DND-41 (cell line): Measurements from ENCODE around the gene MAPKAPK2.

Experiments used
- ATAC-seq: fragments of 200-7000 bp; cut with Tn5 transposase; 3 replicates; pipeline ENCODE4 v1.9.1; 2021; ENCODE audit warnings: low read depth; ENCODE audit not compliant: insufficient read depth
- DNase-seq: peaks from one replicate; pipeline ENCODE4 v3.0.0-alpha.2; 2020
- H2AFZ ChIP-seq: 2 replicates; pipeline ENCODE4 v1.6.0; 2012; ENCODE audit warnings: low read depth, low read length
- H3K27ac ChIP-seq: 2 replicates; pipeline ENCODE4 v1.5.1; 2012; ENCODE audit warnings: low read length, inconsistent platforms
- H3K27me3 ChIP-seq: fragments of 200-600 bp; sonication (generic); 2 replicates; pipeline ENCODE4 v1.6.0; 2012; ENCODE audit warnings: low read length, mild to moderate bottlenecking, inconsistent platforms; ENCODE audit not compliant: insufficient read depth, poor library complexity
- H3K36me3 ChIP-seq: 2 replicates; pipeline ENCODE4 v1.5.1; 2012; ENCODE audit warnings: low read length, inconsistent platforms; ENCODE audit not compliant: insufficient read depth
- H3K4me1 ChIP-seq: 2 replicates; pipeline ENCODE4 v1.5.1; 2012; ENCODE audit warnings: mild to moderate bottlenecking, low read length; ENCODE audit not compliant: insufficient read depth
- H3K4me2 ChIP-seq: 2 replicates; pipeline ENCODE4 v1.6.0; 2012; ENCODE audit warnings: mild to moderate bottlenecking, moderate library complexity, low read length, inconsistent platforms; ENCODE audit not compliant: insufficient read depth
- H3K4me3 ChIP-seq, 2 experiments: fragments of 200-600 bp in 1 of 2; shearing (Covaris generic) in 1 of 2; 2 replicates each; pipeline ENCODE4 v1.5.1; 2012 to 2016; ENCODE audit warnings: inconsistent platforms in 2 of 2, low read length in 2 of 2, mild to moderate bottlenecking in 2 of 2, low read depth in 1 of 2, moderate library complexity in 1 of 2
- H3K79me2 ChIP-seq: 2 replicates; pipeline ENCODE4 v1.6.0; 2012; ENCODE audit warnings: low read length, inconsistent platforms; ENCODE audit not compliant: insufficient read depth
- H3K9ac ChIP-seq: 2 replicates; pipeline ENCODE4 v1.6.0; 2012; ENCODE audit warnings: low read depth, mild to moderate bottlenecking, inconsistent platforms, low read length, moderate library complexity
- H3K9me3 ChIP-seq: 2 replicates; pipeline ENCODE4 v1.5.1; 2012; ENCODE audit warnings: low read length, moderate library complexity, mild to moderate bottlenecking, inconsistent platforms; ENCODE audit not compliant: insufficient read depth, severe bottlenecking
- H4K20me1 ChIP-seq: 2 replicates; pipeline ENCODE4 v1.6.0; 2012; ENCODE audit warnings: low read length; ENCODE audit not compliant: insufficient read depth
- EZH2 ChIP-seq: IDR thresholded peaks from 3 replicates; pipeline ENCODE4 v1.6.1; 2012; ENCODE audit warnings: borderline replicate concordance, low read depth, mild to moderate bottlenecking, moderate library complexity, low read length, inconsistent platforms; ENCODE audit not compliant: severe bottlenecking
- TF ChIP-seq, protein P1 (sequence below): IDR thresholded peaks from 2 replicates; pipeline ENCODE4 v1.5.1; 2012; ENCODE audit warnings: borderline replicate concordance, low read length, moderate library complexity, mild to moderate bottlenecking; ENCODE audit not compliant: poor library complexity, severe bottlenecking; ENCODE audit errors: extremely low read depth

The MAPKAPK2 gene

DNA sequence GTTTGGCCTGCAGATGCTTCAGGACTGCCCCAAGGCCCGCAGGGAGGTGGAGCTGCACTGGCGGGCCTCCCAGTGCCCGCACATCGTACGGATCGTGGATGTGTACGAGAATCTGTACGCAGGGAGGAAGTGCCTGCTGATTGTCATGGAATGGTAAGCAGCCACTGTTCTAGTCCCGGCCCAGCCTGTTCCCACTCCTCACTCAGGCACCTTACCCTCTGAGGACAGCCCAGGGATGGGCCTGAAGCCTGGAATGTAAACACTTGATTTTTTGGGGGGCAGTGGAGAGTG is 43.9 kb downstream of the MAPKAPK2 start:
- no peak for TF ChIP-seq EZH2
- TF ChIP-seq, protein P1, sequence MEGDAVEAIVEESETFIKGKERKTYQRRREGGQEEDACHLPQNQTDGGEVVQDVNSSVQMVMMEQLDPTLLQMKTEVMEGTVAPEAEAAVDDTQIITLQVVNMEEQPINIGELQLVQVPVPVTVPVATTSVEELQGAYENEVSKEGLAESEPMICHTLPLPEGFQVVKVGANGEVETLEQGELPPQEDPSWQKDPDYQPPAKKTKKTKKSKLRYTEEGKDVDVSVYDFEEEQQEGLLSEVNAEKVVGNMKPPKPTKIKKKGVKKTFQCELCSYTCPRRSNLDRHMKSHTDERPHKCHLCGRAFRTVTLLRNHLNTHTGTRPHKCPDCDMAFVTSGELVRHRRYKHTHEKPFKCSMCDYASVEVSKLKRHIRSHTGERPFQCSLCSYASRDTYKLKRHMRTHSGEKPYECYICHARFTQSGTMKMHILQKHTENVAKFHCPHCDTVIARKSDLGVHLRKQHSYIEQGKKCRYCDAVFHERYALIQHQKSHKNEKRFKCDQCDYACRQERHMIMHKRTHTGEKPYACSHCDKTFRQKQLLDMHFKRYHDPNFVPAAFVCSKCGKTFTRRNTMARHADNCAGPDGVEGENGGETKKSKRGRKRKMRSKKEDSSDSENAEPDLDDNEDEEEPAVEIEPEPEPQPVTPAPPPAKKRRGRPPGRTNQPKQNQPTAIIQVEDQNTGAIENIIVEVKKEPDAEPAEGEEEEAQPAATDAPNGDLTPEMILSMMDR, result no peak
- Histone ChIP-seq H3K4me2 (no peak overlapping the region), H3K79me2 (peaks cover 14% of the 10 kb centered on the region), H3K4me3 (no peak overlapping the region), H3K4me1 (peaks cover 13% of the 10 kb centered on the region), H3K9ac (no peak overlapping the region), H3K36me3 (peaks cover 47% of the 10 kb centered on the region), H3K9me3 (no peaks in the 10 kb centered on the region), H3K27ac (peak overlapping the region; percentile 38), H3K27me3 (no peaks in the 10 kb centered on the region), H2AFZ (no peak overlapping the region), H4K20me1 (peaks cover 15% of the 10 kb centered on the region; the same call in 1 of the 2 replicates)
- ATAC-seq (no peak), DNase-seq (no peak)

DNA sequence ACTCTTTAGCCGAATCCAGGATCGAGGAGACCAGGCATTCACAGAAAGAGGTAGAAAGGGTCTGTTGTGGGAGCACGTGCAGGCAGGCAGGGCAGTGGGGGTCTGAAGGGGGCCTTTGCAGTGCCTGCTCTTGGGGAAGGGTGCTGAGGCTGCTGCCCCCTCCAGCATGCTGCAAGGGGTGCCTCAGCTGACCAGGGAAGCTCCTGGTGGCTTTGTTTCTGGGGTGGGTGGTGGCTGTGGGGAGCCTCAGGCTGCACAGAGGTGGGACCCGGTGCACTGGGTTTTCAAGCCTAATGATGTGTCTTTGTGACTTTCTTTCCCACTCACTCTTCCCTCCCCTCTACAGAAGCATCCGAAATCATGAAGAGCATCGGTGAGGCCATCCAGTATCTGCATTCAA is 44.3 kb downstream of the MAPKAPK2 start:
- no peak for TF ChIP-seq EZH2
- Histone ChIP-seq H3K4me3 (no peak overlapping the region), H3K4me2 (no peak overlapping the region), H3K9ac (no peak overlapping the region), H3K27ac (no peak overlapping the region; the same call in 1 of the 2 replicates), H3K4me1 (peaks cover 13% of the 10 kb centered on the region), H2AFZ (no peak overlapping the region), H3K36me3 (peaks cover 49% of the 10 kb centered on the region), H3K9me3 (no peaks in the 10 kb centered on the region), H3K27me3 (no peaks in the 10 kb centered on the region), H4K20me1 (peaks cover 15% of the 10 kb centered on the region; the same call in 1 of the 2 replicates), H3K79me2 (peaks cover 14% of the 10 kb centered on the region)
- DNase-seq (no peak), ATAC-seq (no peak)

DNA sequence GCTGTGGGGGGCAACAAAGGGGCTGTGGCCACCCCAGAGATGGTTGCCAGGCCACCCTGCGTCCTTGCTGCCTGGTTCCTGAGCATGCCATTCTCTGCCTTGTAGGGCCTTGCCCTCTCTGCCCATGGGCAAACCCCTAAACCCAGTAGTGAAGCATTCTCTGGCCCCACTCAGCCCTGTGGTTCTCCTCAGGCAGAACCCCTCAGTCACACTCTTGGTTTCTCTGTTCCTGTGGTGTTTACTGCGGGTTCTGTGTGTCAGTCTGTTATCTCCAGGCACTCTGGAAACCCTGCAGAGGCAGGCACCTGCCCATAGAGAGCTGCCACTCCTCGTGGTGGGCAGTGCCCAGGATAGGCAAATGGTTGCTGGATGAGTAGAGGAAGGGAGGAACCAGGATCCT is 44.8 kb downstream of the MAPKAPK2 start:
- peaks cover 14% of the 10 kb centered on the region for H3K79me2 ChIP-seq
- H3K36me3 ChIP-seq, result peaks cover 49% of the 10 kb centered on the region

DNA sequence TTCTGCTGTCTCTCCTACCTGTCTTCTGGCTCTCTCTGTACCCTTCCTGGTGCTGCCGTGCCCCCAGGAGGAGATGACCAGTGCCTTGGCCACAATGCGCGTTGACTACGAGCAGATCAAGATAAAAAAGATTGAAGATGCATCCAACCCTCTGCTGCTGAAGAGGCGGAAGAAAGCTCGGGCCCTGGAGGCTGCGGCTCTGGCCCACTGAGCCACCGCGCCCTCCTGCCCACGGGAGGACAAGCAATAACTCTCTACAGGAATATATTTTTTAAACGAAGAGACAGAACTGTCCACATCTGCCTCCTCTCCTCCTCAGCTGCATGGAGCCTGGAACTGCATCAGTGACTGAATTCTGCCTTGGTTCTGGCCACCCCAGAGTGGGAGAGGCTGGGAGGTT is 47.8 kb downstream of the MAPKAPK2 start:
- H3K4me2 ChIP-seq, result no peak overlapping the region
- H4K20me1 ChIP-seq, result no peaks in the 10 kb centered on the region
- no peak overlapping the region for H3K9ac ChIP-seq
- H3K27me3 ChIP-seq, result no peaks in the 10 kb centered on the region
- H3K79me2 ChIP-seq, result no peaks in the 10 kb centered on the region
- no peak for DNase-seq
- H3K4me3 ChIP-seq, result no peak overlapping the region
- no peak overlapping the region for H2AFZ ChIP-seq
- peaks cover 28% of the 10 kb centered on the region for H3K4me1 ChIP-seq
- peaks cover 61% of the 10 kb centered on the region for H3K36me3 ChIP-seq
- no peaks in the 10 kb centered on the region for H3K9me3 ChIP-seq
- TF ChIP-seq, protein P1, result no peak
- TF ChIP-seq EZH2, result no peak
- no peak for ATAC-seq
- no peak overlapping the region for H3K27ac ChIP-seq

More for the DNA sequence above, 44.8 kb downstream of the MAPKAPK2 start:
- Histone ChIP-seq H3K4me1 (peaks cover 15% of the 10 kb centered on the region), H3K27ac (0 out of 2 replicates have a peak overlapping the region, but pooled peaks have one; percentile 19), H3K4me2 (no peak overlapping the region), H3K9me3 (no peaks in the 10 kb centered on the region), H3K27me3 (no peaks in the 10 kb centered on the region), H3K4me3 (no peak overlapping the region), H2AFZ (no peak overlapping the region), H4K20me1 (0 out of 2 replicates have a peak, but pooled peaks cover 13% of the 10 kb centered on the region), H3K9ac (no peak overlapping the region)
- DNase-seq (no peak), ATAC-seq (no peak)
- TF ChIP-seq EZH2, result no peak
- TF ChIP-seq, protein P1, result no peak
